ENCODE results near the gene APH1B.
"Not testable (repeated sequence)": the region's sequence is repeated elsewhere in the genome, so short reads cannot be mapped to it uniquely, and the experiment has no call there.

Gene APH1B

DNA sequence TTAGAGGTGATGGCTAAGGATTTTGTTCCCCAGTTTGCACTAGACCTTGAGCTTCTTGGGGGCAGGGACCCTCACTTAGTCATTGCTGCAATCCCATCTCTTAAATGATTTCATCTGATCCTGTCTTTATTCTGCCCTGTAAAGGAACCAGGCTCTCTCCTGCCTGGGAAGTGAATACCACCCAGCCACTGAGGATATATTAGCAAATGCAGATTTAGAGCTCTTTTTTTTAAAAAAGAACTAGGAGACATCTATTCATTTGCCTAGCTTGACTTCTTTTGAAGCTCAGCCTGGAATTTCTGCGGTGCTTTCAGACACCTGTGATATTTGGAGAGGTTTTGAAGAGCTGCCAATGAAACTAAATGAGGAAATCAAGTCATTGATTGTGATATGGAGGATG is 62.4 kb downstream of the APH1B start:
- DNase-seq (ENCODE audit: low spot score) (no peak), ATAC-seq (ENCODE audit: low read depth) (no peak)
- Histone ChIP-seq H3K36me3 (ENCODE audit: low read depth) (peaks cover 26% of the 10 kb centered on the region), H3K27me3 (ENCODE audit: insufficient read depth, poor library complexity, severe bottlenecking) (no peaks in the 10 kb centered on the region), H3K4me1 (ENCODE audit: insufficient read depth, poor library complexity, severe bottlenecking) (peaks cover 29% of the 10 kb centered on the region), H3K9me3 (ENCODE audit: severe bottlenecking) (no peaks in the 10 kb centered on the region), H3K27ac (ENCODE audit: poor library complexity, severe bottlenecking) (no peak overlapping the region), H3K4me3 (ENCODE audit: severe bottlenecking) (no peak overlapping the region)
- TF ChIP-seq, protein P1, sequence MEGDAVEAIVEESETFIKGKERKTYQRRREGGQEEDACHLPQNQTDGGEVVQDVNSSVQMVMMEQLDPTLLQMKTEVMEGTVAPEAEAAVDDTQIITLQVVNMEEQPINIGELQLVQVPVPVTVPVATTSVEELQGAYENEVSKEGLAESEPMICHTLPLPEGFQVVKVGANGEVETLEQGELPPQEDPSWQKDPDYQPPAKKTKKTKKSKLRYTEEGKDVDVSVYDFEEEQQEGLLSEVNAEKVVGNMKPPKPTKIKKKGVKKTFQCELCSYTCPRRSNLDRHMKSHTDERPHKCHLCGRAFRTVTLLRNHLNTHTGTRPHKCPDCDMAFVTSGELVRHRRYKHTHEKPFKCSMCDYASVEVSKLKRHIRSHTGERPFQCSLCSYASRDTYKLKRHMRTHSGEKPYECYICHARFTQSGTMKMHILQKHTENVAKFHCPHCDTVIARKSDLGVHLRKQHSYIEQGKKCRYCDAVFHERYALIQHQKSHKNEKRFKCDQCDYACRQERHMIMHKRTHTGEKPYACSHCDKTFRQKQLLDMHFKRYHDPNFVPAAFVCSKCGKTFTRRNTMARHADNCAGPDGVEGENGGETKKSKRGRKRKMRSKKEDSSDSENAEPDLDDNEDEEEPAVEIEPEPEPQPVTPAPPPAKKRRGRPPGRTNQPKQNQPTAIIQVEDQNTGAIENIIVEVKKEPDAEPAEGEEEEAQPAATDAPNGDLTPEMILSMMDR (IDR thresholded peaks at IDR 0.05; ENCODE audit: poor library complexity, severe bottlenecking), result no peak

DNA sequence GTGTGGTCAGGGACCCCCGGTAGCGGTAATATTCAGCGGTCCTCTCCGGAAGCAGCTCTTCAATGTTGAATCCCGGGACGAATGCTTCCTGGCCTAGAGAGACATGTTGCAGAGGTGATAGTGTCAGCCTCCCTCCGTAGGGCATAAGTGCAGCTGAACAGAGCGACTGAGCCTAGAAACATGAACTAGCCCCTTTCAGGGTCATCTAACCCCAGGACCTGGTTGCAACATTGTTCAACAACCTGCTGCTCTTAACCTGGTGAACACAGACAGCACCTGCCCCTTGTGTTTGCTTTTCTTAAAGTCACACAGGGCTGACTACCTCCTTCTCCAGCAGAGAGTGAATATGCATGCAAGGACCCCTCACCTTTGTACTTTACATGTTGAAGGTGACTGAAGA is 62.9 kb downstream of the APH1B start:
- H3K27ac ChIP-seq (ENCODE audit: poor library complexity, severe bottlenecking), result no peak overlapping the region
- no peak overlapping the region for H3K4me3 ChIP-seq (ENCODE audit: severe bottlenecking)
- no peaks in the 10 kb centered on the region for H3K9me3 ChIP-seq (ENCODE audit: severe bottlenecking)
- no peaks in the 10 kb centered on the region for H3K27me3 ChIP-seq (ENCODE audit: insufficient read depth, poor library complexity, severe bottlenecking)
- TF ChIP-seq, protein P1 (IDR thresholded peaks at IDR 0.05; ENCODE audit: poor library complexity, severe bottlenecking), result no peak
- peaks cover 26% of the 10 kb centered on the region for H3K36me3 ChIP-seq (ENCODE audit: low read depth)
- DNase-seq (ENCODE audit: low spot score), result no peak
- H3K4me1 ChIP-seq (ENCODE audit: insufficient read depth, poor library complexity, severe bottlenecking), result peaks cover 33% of the 10 kb centered on the region
- no peak for ATAC-seq (ENCODE audit: low read depth)

DNA sequence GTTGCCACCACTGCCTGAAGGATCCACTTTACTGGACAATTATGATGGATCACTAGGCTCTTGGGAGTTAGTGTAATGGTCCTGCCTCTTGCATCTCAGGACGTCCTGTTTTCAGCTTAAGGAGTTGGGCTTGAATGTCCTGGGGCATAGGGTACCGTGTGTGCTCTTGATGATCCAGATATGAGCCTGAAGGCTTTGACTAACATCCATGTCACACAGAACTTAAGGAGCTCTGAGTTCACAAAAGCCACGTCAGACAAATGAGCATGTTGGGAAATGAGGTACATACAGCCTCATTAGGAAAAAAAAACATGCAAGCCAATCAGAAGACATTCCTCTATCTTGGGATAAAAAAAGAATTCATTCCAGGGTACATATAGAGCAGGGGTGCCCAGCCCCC is 63.5 kb downstream of the APH1B start:
- DNase-seq (ENCODE audit: low spot score) (no peak), ATAC-seq (ENCODE audit: low read depth) (peak; percentile 35; the same call in 2 of the 3 replicates)
- H3K4me1 ChIP-seq (ENCODE audit: insufficient read depth, poor library complexity, severe bottlenecking), result peaks cover 33% of the 10 kb centered on the region
- TF ChIP-seq, protein P1 (IDR thresholded peaks at IDR 0.05; ENCODE audit: poor library complexity, severe bottlenecking), result no peak
- H3K36me3 ChIP-seq (ENCODE audit: low read depth), result peaks cover 28% of the 10 kb centered on the region
- no peak overlapping the region for H3K27ac ChIP-seq (ENCODE audit: poor library complexity, severe bottlenecking)
- no peaks in the 10 kb centered on the region for H3K27me3 ChIP-seq (ENCODE audit: insufficient read depth, poor library complexity, severe bottlenecking)
- H3K4me3 ChIP-seq (ENCODE audit: severe bottlenecking), result no peak overlapping the region
- H3K9me3 ChIP-seq (ENCODE audit: severe bottlenecking), result no peaks in the 10 kb centered on the region

DNA sequence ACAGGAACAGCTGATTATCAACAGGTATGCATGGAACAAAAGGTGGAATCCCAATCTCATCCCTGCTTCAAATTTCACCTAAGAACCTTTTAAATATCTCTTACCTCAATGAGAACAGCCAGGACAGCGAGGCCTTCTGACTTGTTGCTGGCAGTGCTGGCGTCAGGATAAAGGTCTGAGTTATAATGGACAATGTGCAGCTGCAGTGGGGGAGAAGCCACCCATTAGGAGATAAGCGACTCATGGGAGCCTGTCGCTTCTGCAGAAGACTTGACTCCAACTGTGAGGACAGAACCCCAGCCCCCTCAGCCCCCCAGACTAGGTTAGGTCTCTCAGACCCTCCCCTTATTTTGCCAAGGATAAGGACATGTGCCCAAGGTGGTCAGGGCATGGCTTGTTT is 64.5 kb downstream of the APH1B start:
- H3K4me3 ChIP-seq (ENCODE audit: severe bottlenecking), result no peak overlapping the region
- TF ChIP-seq, protein P1 (IDR thresholded peaks at IDR 0.05; ENCODE audit: poor library complexity, severe bottlenecking), result no peak
- H3K9me3 ChIP-seq (ENCODE audit: severe bottlenecking), result no peaks in the 10 kb centered on the region
- no peak overlapping the region for H3K27ac ChIP-seq (ENCODE audit: poor library complexity, severe bottlenecking)
- peaks cover 27% of the 10 kb centered on the region for H3K36me3 ChIP-seq (ENCODE audit: low read depth)
- H3K4me1 ChIP-seq (ENCODE audit: insufficient read depth, poor library complexity, severe bottlenecking), result peaks cover 36% of the 10 kb centered on the region
- ATAC-seq (ENCODE audit: low read depth) (no peak), DNase-seq (ENCODE audit: low spot score) (no peak)
- no peaks in the 10 kb centered on the region for H3K27me3 ChIP-seq (ENCODE audit: insufficient read depth, poor library complexity, severe bottlenecking)

DNA sequence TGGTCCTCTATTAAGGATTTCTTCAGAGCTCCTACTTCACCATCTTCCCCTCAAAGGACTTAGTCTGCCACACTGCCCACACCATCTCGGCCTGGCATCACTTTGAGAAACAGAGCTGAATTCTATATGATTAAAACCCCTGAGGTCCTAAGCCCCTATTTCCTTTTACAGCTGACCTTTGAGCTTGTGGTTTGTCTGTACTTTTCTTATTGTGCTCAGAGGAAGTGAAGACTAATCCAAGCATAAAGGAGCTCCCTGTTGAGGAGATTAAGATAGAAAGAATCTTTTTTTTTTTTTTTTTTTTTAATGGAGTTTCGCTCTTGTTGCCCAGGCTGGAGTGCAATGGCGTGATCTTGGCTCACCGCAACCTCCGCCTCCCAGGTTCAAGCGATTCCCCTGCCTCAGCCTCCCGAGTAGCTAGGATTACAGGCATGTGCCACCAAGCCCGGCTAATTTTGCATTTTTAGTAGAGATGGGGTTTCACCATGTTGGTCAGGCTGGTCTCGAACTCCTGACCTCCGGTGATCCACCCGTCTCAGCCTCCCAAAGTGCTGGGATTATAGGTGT is 65.7 kb downstream of the APH1B start:
- not testable (repeated sequence) for DNase-seq (ENCODE audit: low spot score); H3K27me3 ChIP-seq (ENCODE audit: insufficient read depth, poor library complexity, severe bottlenecking); H3K4me3 ChIP-seq (ENCODE audit: severe bottlenecking); H3K9me3 ChIP-seq (ENCODE audit: severe bottlenecking)
- Histone ChIP-seq H3K27ac (ENCODE audit: poor library complexity, severe bottlenecking) (peak overlapping the region; percentile 19), H3K4me1 (ENCODE audit: insufficient read depth, poor library complexity, severe bottlenecking) (peaks cover 46% of the 10 kb centered on the region), H3K36me3 (ENCODE audit: low read depth) (peaks cover 17% of the 10 kb centered on the region)
- ATAC-seq (ENCODE audit: low read depth), result 0 out of 3 replicates have a peak, but pooled peaks have one; percentile 24
